Body of pancreas (tissue), 4 donors: Measurements from ENCODE around the gene DUS1L.

ENCODE experiments used
- POLR2A ChIP-seq, 3 donors: fragments of 450-650 bp; IDR thresholded peaks; one replicate each; pipeline ENCODE4 v1.6.1; 2016; ENCODE audit warnings: antibody characterized with exemption in 3 of 3, mild to moderate bottlenecking in 2 of 3
- TF ChIP-seq, protein P1 (sequence below), 7 experiments: fragments of 450-650 bp in 4 of 7; fragments of 200-600 bp in 3 of 7; sonication (generic) in 3 of 7; IDR thresholded peaks; one replicate each; pipeline ENCODE4 v1.5.1; 2016 to 2019; ENCODE audit warnings: antibody characterized with exemption in 7 of 7

DNA sequence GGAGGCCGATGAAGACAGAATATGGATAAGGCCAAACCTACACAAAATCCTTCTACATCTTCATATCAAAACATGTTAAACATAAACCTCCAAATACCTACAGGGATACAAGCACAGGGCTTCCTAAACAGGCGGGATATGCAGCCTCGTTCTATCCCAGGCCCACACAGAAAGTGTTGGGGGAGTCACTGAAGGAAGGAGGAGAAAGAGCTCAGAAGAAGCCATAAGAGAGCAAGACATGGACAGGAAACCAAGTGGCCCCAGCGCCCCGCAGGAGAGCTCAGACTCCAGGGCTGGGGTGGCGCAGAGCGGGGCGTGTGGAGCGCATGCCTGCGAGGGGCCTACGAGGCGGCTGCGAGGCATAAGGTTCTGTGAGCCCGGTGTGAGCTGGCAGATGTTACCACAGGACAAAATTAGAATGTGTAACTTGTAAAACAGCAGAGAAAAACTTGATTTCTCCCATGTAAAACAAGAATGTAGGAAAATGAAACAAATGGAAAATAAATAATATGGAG lies 43.4 kb upstream of the DUS1L start:
- TF ChIP-seq, protein P1, sequence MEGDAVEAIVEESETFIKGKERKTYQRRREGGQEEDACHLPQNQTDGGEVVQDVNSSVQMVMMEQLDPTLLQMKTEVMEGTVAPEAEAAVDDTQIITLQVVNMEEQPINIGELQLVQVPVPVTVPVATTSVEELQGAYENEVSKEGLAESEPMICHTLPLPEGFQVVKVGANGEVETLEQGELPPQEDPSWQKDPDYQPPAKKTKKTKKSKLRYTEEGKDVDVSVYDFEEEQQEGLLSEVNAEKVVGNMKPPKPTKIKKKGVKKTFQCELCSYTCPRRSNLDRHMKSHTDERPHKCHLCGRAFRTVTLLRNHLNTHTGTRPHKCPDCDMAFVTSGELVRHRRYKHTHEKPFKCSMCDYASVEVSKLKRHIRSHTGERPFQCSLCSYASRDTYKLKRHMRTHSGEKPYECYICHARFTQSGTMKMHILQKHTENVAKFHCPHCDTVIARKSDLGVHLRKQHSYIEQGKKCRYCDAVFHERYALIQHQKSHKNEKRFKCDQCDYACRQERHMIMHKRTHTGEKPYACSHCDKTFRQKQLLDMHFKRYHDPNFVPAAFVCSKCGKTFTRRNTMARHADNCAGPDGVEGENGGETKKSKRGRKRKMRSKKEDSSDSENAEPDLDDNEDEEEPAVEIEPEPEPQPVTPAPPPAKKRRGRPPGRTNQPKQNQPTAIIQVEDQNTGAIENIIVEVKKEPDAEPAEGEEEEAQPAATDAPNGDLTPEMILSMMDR (IDR thresholded peaks at IDR 0.05) = no peak
- TF ChIP-seq POLR2A (IDR thresholded peaks at IDR 0.05) = no peak
